Measurements from ENCODE around the gene KIAA1328.

DNA sequence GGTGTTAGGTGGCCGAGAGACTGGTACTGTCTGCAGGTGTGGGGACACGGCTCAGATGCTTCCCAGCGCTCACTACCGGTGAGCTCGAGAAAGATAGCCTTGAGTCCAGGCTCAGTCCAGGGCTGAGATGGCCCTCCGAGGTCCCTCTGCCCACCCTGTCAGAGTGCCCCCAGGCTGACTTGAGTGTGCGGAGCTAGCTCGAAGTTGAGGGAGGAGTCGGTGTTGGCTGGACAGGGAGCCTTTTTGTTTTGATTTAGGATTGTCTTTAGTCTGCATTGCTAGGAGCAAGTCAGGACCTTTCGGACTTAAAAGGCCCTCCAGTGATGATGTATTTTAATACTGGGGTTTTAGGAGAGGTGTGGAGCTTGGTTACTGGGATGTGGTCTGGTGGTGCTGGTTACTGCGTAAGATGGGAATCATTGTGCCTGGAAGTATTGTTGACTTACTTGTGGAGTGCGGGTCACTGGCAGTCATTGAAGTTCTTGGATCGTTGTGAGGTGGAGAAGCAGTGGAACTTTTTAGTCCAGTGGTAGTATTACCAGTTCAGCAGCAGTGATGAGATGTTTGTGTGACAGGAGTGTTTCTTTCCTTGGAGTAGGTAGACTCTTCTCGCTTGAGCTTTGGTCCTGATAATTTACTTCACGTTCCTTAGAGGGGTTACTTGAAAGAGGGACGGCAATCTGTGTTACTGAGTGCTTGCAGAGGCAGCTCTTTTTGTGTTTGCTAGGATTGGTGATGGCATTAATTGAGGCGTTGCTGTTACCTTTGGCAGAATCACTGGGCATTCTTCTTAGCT is 633 bp downstream of the KIAA1328 start:
- TF ChIP-seq, protein P1, sequence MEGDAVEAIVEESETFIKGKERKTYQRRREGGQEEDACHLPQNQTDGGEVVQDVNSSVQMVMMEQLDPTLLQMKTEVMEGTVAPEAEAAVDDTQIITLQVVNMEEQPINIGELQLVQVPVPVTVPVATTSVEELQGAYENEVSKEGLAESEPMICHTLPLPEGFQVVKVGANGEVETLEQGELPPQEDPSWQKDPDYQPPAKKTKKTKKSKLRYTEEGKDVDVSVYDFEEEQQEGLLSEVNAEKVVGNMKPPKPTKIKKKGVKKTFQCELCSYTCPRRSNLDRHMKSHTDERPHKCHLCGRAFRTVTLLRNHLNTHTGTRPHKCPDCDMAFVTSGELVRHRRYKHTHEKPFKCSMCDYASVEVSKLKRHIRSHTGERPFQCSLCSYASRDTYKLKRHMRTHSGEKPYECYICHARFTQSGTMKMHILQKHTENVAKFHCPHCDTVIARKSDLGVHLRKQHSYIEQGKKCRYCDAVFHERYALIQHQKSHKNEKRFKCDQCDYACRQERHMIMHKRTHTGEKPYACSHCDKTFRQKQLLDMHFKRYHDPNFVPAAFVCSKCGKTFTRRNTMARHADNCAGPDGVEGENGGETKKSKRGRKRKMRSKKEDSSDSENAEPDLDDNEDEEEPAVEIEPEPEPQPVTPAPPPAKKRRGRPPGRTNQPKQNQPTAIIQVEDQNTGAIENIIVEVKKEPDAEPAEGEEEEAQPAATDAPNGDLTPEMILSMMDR (IDR thresholded peaks at IDR 0.05) = no peak
- no peak for TF ChIP-seq POLR2A (IDR thresholded peaks at IDR 0.05)
- no peak for TF ChIP-seq POLR2AphosphoS5 (IDR thresholded peaks at IDR 0.05)
- no peak for TF ChIP-seq EP300 (IDR thresholded peaks at IDR 0.05)
